ENCODE results near the gene MAP3K4.

Gene MAP3K4, protein sequence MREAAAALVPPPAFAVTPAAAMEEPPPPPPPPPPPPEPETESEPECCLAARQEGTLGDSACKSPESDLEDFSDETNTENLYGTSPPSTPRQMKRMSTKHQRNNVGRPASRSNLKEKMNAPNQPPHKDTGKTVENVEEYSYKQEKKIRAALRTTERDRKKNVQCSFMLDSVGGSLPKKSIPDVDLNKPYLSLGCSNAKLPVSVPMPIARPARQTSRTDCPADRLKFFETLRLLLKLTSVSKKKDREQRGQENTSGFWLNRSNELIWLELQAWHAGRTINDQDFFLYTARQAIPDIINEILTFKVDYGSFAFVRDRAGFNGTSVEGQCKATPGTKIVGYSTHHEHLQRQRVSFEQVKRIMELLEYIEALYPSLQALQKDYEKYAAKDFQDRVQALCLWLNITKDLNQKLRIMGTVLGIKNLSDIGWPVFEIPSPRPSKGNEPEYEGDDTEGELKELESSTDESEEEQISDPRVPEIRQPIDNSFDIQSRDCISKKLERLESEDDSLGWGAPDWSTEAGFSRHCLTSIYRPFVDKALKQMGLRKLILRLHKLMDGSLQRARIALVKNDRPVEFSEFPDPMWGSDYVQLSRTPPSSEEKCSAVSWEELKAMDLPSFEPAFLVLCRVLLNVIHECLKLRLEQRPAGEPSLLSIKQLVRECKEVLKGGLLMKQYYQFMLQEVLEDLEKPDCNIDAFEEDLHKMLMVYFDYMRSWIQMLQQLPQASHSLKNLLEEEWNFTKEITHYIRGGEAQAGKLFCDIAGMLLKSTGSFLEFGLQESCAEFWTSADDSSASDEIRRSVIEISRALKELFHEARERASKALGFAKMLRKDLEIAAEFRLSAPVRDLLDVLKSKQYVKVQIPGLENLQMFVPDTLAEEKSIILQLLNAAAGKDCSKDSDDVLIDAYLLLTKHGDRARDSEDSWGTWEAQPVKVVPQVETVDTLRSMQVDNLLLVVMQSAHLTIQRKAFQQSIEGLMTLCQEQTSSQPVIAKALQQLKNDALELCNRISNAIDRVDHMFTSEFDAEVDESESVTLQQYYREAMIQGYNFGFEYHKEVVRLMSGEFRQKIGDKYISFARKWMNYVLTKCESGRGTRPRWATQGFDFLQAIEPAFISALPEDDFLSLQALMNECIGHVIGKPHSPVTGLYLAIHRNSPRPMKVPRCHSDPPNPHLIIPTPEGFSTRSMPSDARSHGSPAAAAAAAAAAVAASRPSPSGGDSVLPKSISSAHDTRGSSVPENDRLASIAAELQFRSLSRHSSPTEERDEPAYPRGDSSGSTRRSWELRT (N-terminal part only)

DNA sequence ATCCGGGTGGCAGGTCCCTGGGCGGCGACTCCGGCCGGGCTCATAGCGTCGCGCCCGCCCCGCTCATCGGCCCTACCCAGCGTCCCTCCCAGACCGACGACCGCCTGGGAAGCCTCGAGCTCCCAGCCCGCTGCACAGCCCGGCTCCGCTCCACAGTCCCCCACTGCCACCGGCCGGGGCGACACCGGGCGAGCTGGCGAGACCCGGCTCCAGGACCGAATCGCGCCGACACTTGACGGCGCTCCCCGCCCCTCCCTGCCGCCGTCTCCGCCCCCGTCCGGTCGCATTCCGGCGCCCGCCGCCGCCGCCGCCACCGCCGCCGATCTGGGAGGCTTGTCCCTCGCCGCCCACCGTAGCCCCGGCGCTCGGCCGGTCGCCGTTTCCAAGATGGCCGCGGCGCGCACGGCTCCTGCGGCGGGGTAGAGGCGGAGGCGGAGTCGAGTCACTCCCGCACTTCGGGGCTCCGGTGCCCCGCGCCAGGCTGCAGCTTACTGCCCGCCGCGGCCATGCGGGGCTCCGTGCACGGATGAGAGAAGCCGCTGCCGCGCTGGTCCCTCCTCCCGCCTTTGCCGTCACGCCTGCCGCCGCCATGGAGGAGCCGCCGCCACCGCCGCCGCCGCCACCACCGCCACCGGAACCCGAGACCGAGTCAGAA lies at the start of gene MAP3K4:
MAP3K4 (plus strand) TSS at position 364 of the 655 bp plus-strand sequence; CDS start at position 527, 163 bp downstream.
- FAIRE-seq: no peak

- FAIRE-seq: no peak
Measured at GRCh38 chr6:160943997-160944396, 47.6 kb upstream of the MAP3K4 start.

- no peak for FAIRE-seq
Measured at GRCh38 chr6:160945516-160946177, 45.9 kb upstream of the MAP3K4 start.

DNA sequence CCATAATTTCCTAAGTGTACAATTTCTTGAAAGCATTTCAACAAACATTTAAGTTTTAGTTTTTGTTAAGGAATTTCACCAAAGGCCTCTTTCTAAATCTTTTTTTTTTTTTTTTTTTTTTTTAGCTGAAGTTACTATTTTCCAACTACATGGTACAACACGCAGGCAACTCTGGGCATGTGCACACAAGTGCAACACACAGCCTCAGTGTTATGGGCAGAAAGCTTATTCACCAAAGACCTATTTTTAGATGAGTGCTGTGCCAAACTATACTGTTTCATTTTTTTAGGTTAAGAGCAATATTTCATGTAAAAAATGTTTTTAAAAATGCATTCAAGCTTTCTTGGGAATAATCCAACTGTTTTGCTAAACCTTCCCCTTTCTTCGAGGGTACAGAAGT lies 42.0 kb upstream of the MAP3K4 start:
- no peak for FAIRE-seq

DNA sequence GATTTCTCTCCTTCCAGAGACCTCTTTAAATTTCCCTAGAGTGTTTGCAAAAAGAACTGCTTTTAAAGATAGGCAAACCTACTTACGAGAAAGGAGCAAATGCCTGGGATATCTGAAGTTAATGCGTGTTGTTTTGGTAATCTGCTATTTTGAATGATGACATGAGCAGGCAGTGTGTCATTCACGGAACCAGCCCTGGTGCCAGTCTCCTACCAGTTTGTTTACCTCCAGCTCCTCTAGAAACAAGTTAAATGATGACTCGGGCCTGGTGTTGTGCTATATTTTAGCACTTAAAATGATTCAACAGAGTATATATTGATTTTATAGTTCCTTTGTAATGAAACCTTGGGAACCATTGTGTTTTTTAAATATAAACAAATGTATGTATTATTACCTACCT lies 41.1 kb upstream of the MAP3K4 start:
- no peak for FAIRE-seq

- FAIRE-seq: no peak
Measured at GRCh38 chr6:160951187-160952030, 40.2 kb upstream of the MAP3K4 start.

GRCh38 chr6:160952633-160953281 lies 38.8 kb upstream of the MAP3K4 start:
- FAIRE-seq: no peak

DNA sequence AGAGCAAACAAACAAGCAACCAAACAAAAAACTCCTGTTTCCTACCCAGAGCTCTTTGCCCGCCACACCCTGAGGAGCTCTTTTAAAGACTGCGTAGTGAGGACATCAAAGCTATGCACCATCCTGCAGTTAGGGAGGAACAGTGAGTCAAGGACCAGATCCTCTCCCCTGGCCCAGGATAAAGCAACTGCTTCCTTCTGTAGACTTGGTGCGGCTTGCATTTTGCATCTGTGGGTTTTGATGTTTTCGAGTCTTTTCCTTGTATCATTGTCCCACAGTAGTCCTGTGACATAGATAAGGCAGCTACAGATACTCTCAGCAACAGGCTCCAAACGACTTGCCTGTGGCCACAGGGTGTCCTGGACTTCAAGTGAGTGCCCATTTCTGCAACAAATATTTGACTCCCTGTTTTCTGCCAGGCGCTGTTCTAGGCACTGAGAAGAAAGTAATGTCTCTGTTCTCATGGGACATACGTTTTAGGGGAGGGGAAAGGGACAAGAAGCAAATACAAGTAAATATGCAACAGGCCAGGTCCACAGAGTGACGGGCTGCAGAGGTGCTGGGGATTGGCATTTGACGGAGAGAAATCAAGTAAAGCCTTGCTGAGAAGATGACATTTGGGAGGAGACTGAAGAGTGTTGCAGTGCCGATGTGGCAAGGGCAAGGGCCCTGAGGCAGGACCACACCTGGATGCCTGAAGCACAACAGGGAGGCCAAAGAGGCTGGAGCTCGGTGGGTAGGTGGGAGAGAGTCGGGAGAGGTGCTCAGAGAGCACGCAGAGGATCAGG lies 35.9 kb upstream of the MAP3K4 start:
- FAIRE-seq: no peak

GRCh38 chr6:160956300-160957035 lies 35.1 kb upstream of the MAP3K4 start:
- FAIRE-seq: no peak

DNA sequence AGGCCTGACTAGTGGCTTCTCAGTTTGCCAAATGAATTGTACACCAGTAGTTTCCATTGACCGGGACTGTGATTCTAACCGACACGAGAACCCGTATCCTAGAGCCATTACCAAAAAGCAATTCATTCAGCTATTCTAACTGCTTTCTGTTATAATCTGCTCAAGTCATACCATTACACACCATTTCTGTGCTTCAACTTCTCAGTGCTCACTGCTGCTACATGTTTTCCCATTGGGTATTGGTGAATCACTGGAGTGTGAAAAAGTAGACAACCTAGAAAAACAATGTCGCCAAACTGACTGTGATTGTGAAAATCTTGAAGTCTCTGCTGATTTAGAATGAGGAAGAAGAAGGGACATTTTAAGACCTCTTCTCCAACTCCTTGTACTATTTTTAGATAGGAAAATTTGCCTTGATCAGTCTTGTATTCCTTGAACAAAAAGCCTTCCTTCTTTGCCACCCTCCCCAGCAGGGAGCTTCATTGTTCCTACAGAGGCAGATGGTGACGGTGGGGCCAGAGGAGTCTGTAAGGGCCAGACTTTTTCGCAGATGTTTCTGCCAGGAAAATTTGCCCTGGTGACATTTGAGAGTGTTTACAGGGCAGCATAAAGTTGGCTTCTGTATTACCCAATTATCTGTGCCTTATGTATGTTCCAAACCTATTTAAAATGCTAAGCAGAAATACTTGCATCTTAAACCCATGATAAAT lies 31.7 kb upstream of the MAP3K4 start:
- FAIRE-seq: no peak

- no peak for FAIRE-seq
Measured at GRCh38 chr6:160960839-160961238, 30.7 kb upstream of the MAP3K4 start.

DNA sequence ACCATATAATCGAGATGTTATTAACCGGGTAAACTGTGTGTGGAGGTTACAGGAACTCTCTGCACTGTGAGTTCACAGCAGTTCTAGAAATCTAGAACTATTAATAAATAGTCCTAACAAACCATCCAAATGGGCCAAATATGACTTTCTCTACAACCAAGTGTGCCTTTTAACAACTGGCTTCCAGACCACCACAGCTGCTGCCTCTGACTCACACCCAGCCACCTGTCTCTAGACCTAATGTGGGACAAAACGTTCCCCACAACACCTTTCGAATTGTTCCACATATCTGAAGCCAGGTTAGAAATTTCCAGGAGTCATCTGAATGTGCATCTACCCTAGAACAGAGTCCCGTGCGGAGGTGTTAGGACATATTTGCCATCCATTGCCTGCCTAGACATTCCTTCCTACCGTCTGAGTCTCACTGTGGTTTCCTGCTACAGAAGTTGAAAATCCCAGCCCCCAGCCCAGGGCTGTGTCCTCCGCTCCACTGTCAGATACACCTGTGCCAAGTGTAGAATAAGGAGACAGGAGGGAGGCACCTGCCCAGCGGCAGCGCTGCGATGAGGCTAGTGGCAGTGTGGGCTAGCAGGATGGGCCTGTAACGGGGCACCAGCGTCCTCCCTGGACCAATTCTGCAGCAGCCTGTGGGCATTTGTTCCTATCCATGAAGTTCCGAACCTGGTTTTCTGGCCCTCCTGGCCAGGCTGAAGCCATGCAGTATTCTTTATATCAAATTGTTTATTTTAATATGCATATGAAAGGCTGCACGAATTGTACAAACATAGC lies 28.5 kb upstream of the MAP3K4 start:
- FAIRE-seq: no peak

DNA sequence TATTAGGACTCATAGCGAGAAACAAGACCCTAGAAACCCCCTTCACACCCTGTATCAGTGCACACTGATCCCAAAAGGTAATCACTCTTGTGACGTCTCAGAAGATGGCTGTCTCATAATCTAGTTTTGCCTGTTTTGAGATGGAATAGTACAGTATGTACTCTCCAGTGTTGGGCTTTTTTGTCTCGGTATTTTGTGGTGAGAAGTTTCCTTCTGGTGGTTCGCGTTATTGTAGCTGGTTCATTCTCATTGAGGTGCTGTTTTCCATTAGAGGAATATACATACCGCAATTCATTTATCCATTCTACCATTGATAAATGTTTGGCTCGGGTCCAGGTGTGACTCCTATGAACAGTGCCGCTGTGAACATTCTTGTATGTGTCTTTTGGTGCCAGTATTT lies 27.9 kb upstream of the MAP3K4 start:
- FAIRE-seq: no peak

- no peak for FAIRE-seq
Measured at GRCh38 chr6:160965893-160966292, 25.7 kb upstream of the MAP3K4 start.

GRCh38 chr6:160966493-160967229 lies 24.9 kb upstream of the MAP3K4 start:
- no peak for FAIRE-seq

GRCh38 chr6:160967351-160967750 lies 24.2 kb upstream of the MAP3K4 start:
- FAIRE-seq: no peak

All from colon (tissue), 2 donors.